Panc1 (cell line): ENCODE data around the gene FAM76B. TPM values are rescaled to one million over a fixed set of nuclear protein-coding genes. Genes with fewer than 3 reads are reported as not detected.

Experiments
- ATAC-seq: fragments of 200-7000 bp; cut with Tn5 transposase; 2 replicates; pipeline ENCODE4 v1.9.1; 2020; ENCODE audit warnings: mild to moderate bottlenecking, moderate library complexity
- BruUV-seq: library from RNA; stranded (reverse); fragments of 400-500 nt; replicated peaks from 2 replicates; lab custom pipeline; 2021; lab: Mats Ljungman, UMichigan
- CTCF ChIA-PET: fragments of 300-600 bp; sonication (Branson Sonifier 250); formaldehyde crosslinking; loops from one replicate; lab custom pipeline; 2022; ENCODE audit warnings: antibody characterized with exemption; lab: Charles Lee
- POLR2A ChIA-PET: fragments of 300-600 bp; sonication (Branson Sonifier 250); formaldehyde crosslinking; loops from one replicate; lab custom pipeline; 2022; ENCODE audit warnings: antibody characterized with exemption; lab: Charles Lee
- DNase-seq: peaks from one replicate; pipeline ENCODE4 v3.0.0-alpha.2; 2010; ENCODE audit warnings: low read depth, low spot score
- H3K27ac ChIP-seq: 2 replicates; pipeline ENCODE4 v1.5.1; 2011; ENCODE audit warnings: mild to moderate bottlenecking, low read length, inconsistent platforms
- H3K27me3 ChIP-seq: fragments of 200-500 bp; sonication (Bioruptor generic); 2 replicates; pipeline ENCODE4 v1.6.0; 2014; ENCODE audit warnings: low read length, inconsistent platforms; ENCODE audit not compliant: control insufficient read depth, insufficient read depth
- H3K36me3 ChIP-seq: fragments of 200-500 bp; sonication (Bioruptor generic); 2 replicates; pipeline ENCODE4 v1.5.1; 2014; ENCODE audit warnings: inconsistent platforms, mild to moderate bottlenecking, low read length, moderate library complexity; ENCODE audit not compliant: control insufficient read depth, insufficient read depth
- H3K4me1 ChIP-seq: 2 replicates; pipeline ENCODE4 v1.5.1; 2011; ENCODE audit warnings: inconsistent platforms, mild to moderate bottlenecking, low read length, moderate library complexity; ENCODE audit not compliant: control insufficient read depth, insufficient read depth
- H3K4me3 ChIP-seq, 2 experiments: 2 replicates each; pipeline ENCODE4 v1.5.1; 2011 to 2012; ENCODE audit warnings: low read depth in 2 of 2, low read length in 2 of 2, mild to moderate bottlenecking in 2 of 2, inconsistent platforms in 1 of 2, moderate library complexity in 1 of 2
- H3K9me3 ChIP-seq: fragments of 200-500 bp; sonication (Bioruptor generic); 2 replicates; pipeline ENCODE4 v1.5.1; 2014; ENCODE audit warnings: low read depth, mild to moderate bottlenecking, inconsistent platforms, low read length, moderate library complexity; ENCODE audit not compliant: control insufficient read depth, insufficient read depth
- POLR2AphosphoS5 ChIP-seq: IDR thresholded peaks from 2 replicates; pipeline ENCODE4 v1.6.1; 2012; ENCODE audit warnings: mild to moderate bottlenecking, low read depth, low read length, moderate library complexity
- SIN3A ChIP-seq: IDR thresholded peaks from 2 replicates; pipeline ENCODE4 v1.6.1; 2012; ENCODE audit warnings: low read depth, mild to moderate bottlenecking, low read length, moderate library complexity, borderline replicate concordance; ENCODE audit not compliant: insufficient read depth
- TCF7L2 ChIP-seq: IDR thresholded peaks from 2 replicates; pipeline ENCODE4 v1.6.1; 2011; ENCODE audit warnings: mild to moderate bottlenecking, low read depth, low read length, inconsistent platforms
- in situ Hi-C: cut with HindIII; loops from 2 replicates; pipeline ENCODE4 v1.10.0; 2016; ENCODE audit warnings: low sequenced_read_pairs, low pct_unique_long_range_greater_than_20kb
- intact Hi-C: fragments of 100-400 bp; cut with micrococcal nuclease; formaldehyde crosslinking; loops from one replicate; pipeline ENCODE4 v1.10.0; 2022; ENCODE audit not compliant: unreplicated experiment
- total RNA-seq: library from RNA; stranded (reverse); gene quantifications from one replicate; pipeline ENCODE4 v1.2.1, GENCODE V29; 2021; ENCODE audit not compliant: unreplicated experiment
- TF ChIP-seq, protein P1 (sequence below): fragments of 450-650 bp; IDR thresholded peaks from 2 replicates; pipeline ENCODE4 v1.5.1; 2017; ENCODE audit warnings: mild to moderate bottlenecking
- TF ChIP-seq, protein P2 (sequence below), 2 experiments: IDR thresholded peaks; 2 replicates each; pipeline ENCODE4 v1.6.1; 2011 to 2012; ENCODE audit warnings: low read depth in 2 of 2, control low read depth in 1 of 2, low read length in 1 of 2, mild to moderate bottlenecking in 1 of 2, moderate library complexity in 1 of 2; ENCODE audit not compliant: insufficient read depth in 1 of 2

Gene FAM76B
- total RNA-seq, 1 experiment from 2014 or later, result 31.2 TPM

DNA sequence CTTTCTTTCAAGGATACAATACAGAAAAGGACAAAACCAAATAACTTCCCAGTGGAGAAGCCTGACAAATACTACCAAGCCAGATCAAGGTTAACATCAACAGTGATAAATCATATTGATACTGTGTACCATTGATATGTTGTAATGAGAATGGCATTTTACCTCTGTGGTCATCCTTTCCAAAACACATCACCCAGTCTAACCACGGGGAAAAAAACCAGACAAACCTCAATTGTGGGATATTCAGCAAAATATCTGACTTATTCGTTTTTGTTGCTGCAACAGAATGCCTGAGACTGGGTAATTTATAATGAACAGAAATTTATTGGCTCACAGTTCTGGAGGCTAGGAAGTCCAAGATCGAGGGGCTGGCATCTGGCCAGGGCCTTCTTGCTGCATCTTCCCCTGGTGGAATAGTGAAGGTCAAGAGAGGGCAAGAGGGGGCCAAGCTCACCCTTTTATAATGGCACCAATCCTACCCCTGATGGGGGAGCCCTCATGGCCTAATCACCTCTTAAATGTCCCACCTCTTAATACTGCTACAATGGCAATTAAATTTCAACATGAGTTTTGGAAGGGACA lies 66.1 kb downstream of the FAM76B start:
- in situ Hi-C loops (no loop called here), intact Hi-C loops (no loop called here)
- H3K9me3 ChIP-seq, result no peaks in the 10 kb centered on the region
- H3K27ac ChIP-seq, result no peak overlapping the region
- DNase-seq (no peak), ATAC-seq (no peak)
- CTCF ChIA-PET, result no interaction called here
- no peak overlapping the region for H3K4me3 ChIP-seq
- POLR2A ChIA-PET, result no interaction called here
- H3K27me3 ChIP-seq, result peaks cover 11% of the 10 kb centered on the region
- H3K36me3 ChIP-seq, result no peaks in the 10 kb centered on the region
- no TSS peak for BruUV-seq
- no peaks in the 10 kb centered on the region for H3K4me1 ChIP-seq
- TF ChIP-seq, protein P1, sequence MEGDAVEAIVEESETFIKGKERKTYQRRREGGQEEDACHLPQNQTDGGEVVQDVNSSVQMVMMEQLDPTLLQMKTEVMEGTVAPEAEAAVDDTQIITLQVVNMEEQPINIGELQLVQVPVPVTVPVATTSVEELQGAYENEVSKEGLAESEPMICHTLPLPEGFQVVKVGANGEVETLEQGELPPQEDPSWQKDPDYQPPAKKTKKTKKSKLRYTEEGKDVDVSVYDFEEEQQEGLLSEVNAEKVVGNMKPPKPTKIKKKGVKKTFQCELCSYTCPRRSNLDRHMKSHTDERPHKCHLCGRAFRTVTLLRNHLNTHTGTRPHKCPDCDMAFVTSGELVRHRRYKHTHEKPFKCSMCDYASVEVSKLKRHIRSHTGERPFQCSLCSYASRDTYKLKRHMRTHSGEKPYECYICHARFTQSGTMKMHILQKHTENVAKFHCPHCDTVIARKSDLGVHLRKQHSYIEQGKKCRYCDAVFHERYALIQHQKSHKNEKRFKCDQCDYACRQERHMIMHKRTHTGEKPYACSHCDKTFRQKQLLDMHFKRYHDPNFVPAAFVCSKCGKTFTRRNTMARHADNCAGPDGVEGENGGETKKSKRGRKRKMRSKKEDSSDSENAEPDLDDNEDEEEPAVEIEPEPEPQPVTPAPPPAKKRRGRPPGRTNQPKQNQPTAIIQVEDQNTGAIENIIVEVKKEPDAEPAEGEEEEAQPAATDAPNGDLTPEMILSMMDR, result no peak
- no peak for TF ChIP-seq POLR2AphosphoS5
- TF ChIP-seq, protein P2, sequence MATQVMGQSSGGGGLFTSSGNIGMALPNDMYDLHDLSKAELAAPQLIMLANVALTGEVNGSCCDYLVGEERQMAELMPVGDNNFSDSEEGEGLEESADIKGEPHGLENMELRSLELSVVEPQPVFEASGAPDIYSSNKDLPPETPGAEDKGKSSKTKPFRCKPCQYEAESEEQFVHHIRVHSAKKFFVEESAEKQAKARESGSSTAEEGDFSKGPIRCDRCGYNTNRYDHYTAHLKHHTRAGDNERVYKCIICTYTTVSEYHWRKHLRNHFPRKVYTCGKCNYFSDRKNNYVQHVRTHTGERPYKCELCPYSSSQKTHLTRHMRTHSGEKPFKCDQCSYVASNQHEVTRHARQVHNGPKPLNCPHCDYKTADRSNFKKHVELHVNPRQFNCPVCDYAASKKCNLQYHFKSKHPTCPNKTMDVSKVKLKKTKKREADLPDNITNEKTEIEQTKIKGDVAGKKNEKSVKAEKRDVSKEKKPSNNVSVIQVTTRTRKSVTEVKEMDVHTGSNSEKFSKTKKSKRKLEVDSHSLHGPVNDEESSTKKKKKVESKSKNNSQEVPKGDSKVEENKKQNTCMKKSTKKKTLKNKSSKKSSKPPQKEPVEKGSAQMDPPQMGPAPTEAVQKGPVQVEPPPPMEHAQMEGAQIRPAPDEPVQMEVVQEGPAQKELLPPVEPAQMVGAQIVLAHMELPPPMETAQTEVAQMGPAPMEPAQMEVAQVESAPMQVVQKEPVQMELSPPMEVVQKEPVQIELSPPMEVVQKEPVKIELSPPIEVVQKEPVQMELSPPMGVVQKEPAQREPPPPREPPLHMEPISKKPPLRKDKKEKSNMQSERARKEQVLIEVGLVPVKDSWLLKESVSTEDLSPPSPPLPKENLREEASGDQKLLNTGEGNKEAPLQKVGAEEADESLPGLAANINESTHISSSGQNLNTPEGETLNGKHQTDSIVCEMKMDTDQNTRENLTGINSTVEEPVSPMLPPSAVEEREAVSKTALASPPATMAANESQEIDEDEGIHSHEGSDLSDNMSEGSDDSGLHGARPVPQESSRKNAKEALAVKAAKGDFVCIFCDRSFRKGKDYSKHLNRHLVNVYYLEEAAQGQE (IDR thresholded peaks at IDR 0.05; ENCODE audit: insufficient read depth in 1 of 2, low read depth in 2 of 2, low read length in 1 of 2), result no peak
- no peak for TF ChIP-seq SIN3A
- TF ChIP-seq TCF7L2, result no peak

DNA sequence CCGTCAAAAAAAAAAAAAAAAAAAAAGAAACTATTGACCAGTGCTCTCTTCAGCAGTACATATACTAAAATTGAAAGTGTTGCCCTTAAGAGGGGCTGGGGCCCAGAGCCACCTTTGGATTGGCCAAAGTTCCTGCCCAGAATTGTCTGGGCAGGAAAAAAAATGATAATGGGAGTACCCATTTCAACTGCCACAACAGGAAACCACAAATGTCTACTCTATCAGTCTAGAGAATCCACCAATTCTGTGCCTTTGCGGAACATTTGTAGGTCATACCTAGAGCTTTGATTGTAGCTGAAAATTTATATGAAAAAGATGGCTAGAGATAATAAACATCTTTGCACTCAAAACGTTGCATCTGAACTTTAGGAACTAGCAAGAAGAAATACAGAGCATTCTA lies 69.4 kb downstream of the FAM76B start:
- ATAC-seq (no peak), DNase-seq (no peak)
- Histone ChIP-seq H3K9me3 (no peaks in the 10 kb centered on the region), H3K27ac (no peak overlapping the region), H3K36me3 (no peaks in the 10 kb centered on the region), H3K4me3 (no peak overlapping the region), H3K27me3 (peaks cover 18% of the 10 kb centered on the region), H3K4me1 (0 out of 2 replicates have a peak, but pooled peaks cover 2% of the 10 kb centered on the region)
- BruUV-seq, result no TSS peak
- ChIA-PET CTCF (no interaction called here), POLR2A (no interaction called here)
- TF ChIP-seq SIN3A, result no peak
- in situ Hi-C loops (no loop called here), intact Hi-C loops (no loop called here)

Other genes with a start within 250 kb of the FAM76B start
- gene CEP57, start 716 bp upstream of the FAM76B start, total RNA-seq, result 50.3 TPM
- 44.8 TPM for gene MTMR2, start 134.3 kb upstream of the FAM76B start, total RNA-seq